Astrocyte (in vitro differentiated cells and primary cell): ENCODE data around the gene UBE4A. TPM values are rescaled to one million over a fixed set of nuclear protein-coding genes. Genes with fewer than 3 reads are reported as not detected.

Source experiments
- DNase-seq: peaks from one replicate; pipeline ENCODE4 v3.0.0-alpha.2; 2010; ENCODE audit warnings: low read depth
- FAIRE-seq: peaks from 2 replicates; lab custom pipeline; 2011; peaks lifted over from hg19 to GRCh38; lab: Jason Lieb, UNC
- H2AFZ ChIP-seq: 2 replicates; pipeline ENCODE4 v1.6.0; 2012; ENCODE audit warnings: low read depth, low read length, inconsistent platforms
- H3K27ac ChIP-seq: 2 replicates; pipeline ENCODE4 v1.5.1; 2011; ENCODE audit warnings: low read depth, low read length, inconsistent platforms
- H3K27me3 ChIP-seq: 2 replicates; pipeline ENCODE4 v1.6.0; 2011; ENCODE audit warnings: low read length, inconsistent platforms; ENCODE audit not compliant: insufficient read depth
- H3K36me3 ChIP-seq: 2 replicates; pipeline ENCODE4 v1.5.1; 2011; ENCODE audit warnings: low read length, inconsistent platforms; ENCODE audit not compliant: insufficient read depth
- H3K4me1 ChIP-seq: 2 replicates; pipeline ENCODE4 v1.5.1; 2011; ENCODE audit warnings: low read length, inconsistent platforms; ENCODE audit not compliant: insufficient read depth
- H3K4me2 ChIP-seq: 2 replicates; pipeline ENCODE4 v1.6.0; 2012; ENCODE audit warnings: low read length, inconsistent platforms
- H3K4me3 ChIP-seq: 2 replicates; pipeline ENCODE4 v1.5.1; 2011; ENCODE audit warnings: low read depth, mild to moderate bottlenecking, low read length, inconsistent platforms; ENCODE audit not compliant: insufficient read depth
- H3K79me2 ChIP-seq: 2 replicates; pipeline ENCODE4 v1.6.0; 2012; ENCODE audit warnings: mild to moderate bottlenecking, low read length, inconsistent platforms; ENCODE audit not compliant: insufficient read depth
- H3K9ac ChIP-seq: 2 replicates; pipeline ENCODE4 v1.6.0; 2012; ENCODE audit warnings: mild to moderate bottlenecking, low read length, inconsistent platforms
- H3K9me3 ChIP-seq: 2 replicates; pipeline ENCODE4 v1.5.1; 2012; ENCODE audit warnings: low read depth, mild to moderate bottlenecking, low read length, inconsistent platforms; ENCODE audit not compliant: insufficient read depth
- H4K20me1 ChIP-seq: 2 replicates; pipeline ENCODE4 v1.6.0; 2012; ENCODE audit warnings: low read length, inconsistent platforms; ENCODE audit not compliant: insufficient read depth
- H3K27ac Mint-ChIP-seq: one replicate; pipeline ENCODE4 v1.8.0; 2021; ENCODE audit warnings: mild to moderate bottlenecking, mixed read lengths; ENCODE audit not compliant: unreplicated experiment
- H3K27me3 Mint-ChIP-seq: one replicate; pipeline ENCODE4 v1.8.0; 2021; ENCODE audit warnings: low read depth, mixed read lengths; ENCODE audit not compliant: unreplicated experiment
- H3K36me3 Mint-ChIP-seq: one replicate; pipeline ENCODE4 v1.8.0; 2021; ENCODE audit warnings: low read depth, mixed read lengths; ENCODE audit not compliant: unreplicated experiment
- H3K4me1 Mint-ChIP-seq: one replicate; pipeline ENCODE4 v1.8.0; 2021; ENCODE audit warnings: low read depth, mixed read lengths; ENCODE audit not compliant: unreplicated experiment
- H3K4me3 Mint-ChIP-seq: one replicate; pipeline ENCODE4 v1.8.0; 2021; ENCODE audit warnings: mild to moderate bottlenecking, moderate library complexity, mixed read lengths; ENCODE audit not compliant: unreplicated experiment
- H3K9me3 Mint-ChIP-seq: one replicate; pipeline ENCODE4 v1.8.0; 2021; ENCODE audit warnings: mild to moderate bottlenecking, mixed read lengths; ENCODE audit not compliant: unreplicated experiment
- CTCF ChIP-seq: IDR thresholded peaks from 2 replicates; pipeline ENCODE4 v1.5.1; 2011; ENCODE audit warnings: low read depth, mild to moderate bottlenecking, inconsistent platforms, low read length, moderate library complexity; ENCODE audit not compliant: insufficient read depth
- EZH2 ChIP-seq: IDR thresholded peaks from 2 replicates; pipeline ENCODE4 v1.6.1; 2012; ENCODE audit warnings: mild to moderate bottlenecking, low read length, inconsistent platforms; ENCODE audit not compliant: insufficient read depth
- total RNA-seq: library from RNA; stranded (reverse); gene quantifications from 2 replicates; pipeline ENCODE4 v1.2.1, GENCODE V29; 2021

The UBE4A gene
- total RNA-seq, 1 donor from 2014 or later, result 38.8 TPM

GRCh38 chr11:118338637-118339061 lies 20.8 kb upstream of the UBE4A start:
- no peak for FAIRE-seq
- no peaks in the 10 kb centered on the region for H4K20me1 ChIP-seq
- no peak overlapping the region for H3K27ac ChIP-seq
- Mint-ChIP-seq H3K27me3 (peaks cover 30% of the 10 kb centered on the region), H3K36me3 (no peaks in the 10 kb centered on the region), H3K4me3 (no peak overlapping the region), H3K9me3 (peaks cover 4% of the 10 kb centered on the region), H3K27ac (peak overlapping the region; percentile 48), H3K4me1 (peaks cover 2% of the 10 kb centered on the region)
- no peaks in the 10 kb centered on the region for H3K27me3 ChIP-seq
- no peaks in the 10 kb centered on the region for H3K4me1 ChIP-seq
- no peaks in the 10 kb centered on the region for H3K9me3 ChIP-seq
- no peak overlapping the region for H3K4me3 ChIP-seq
- no peak for DNase-seq
- TF ChIP-seq EZH2 (no peak), CTCF (no peak)
- no peaks in the 10 kb centered on the region for H3K36me3 ChIP-seq
- no peak overlapping the region for H2AFZ ChIP-seq
- H3K4me2 ChIP-seq, result no peak overlapping the region
- H3K79me2 ChIP-seq, result no peaks in the 10 kb centered on the region
- H3K9ac ChIP-seq, result no peak overlapping the region

- Histone ChIP-seq H2AFZ (no peak overlapping the region), H3K4me1 (no peaks in the 10 kb centered on the region), H3K4me2 (no peak overlapping the region), H3K79me2 (no peaks in the 10 kb centered on the region), H3K36me3 (no peaks in the 10 kb centered on the region), H3K4me3 (no peak overlapping the region), H3K9ac (no peak overlapping the region), H3K9me3 (no peaks in the 10 kb centered on the region), H3K27me3 (no peaks in the 10 kb centered on the region), H3K27ac (no peak overlapping the region), H4K20me1 (no peaks in the 10 kb centered on the region)
- peaks cover 4% of the 10 kb centered on the region for H3K9me3 Mint-ChIP-seq
- no peak for DNase-seq
- H3K36me3 Mint-ChIP-seq, result no peaks in the 10 kb centered on the region
- H3K27me3 Mint-ChIP-seq, result peaks cover 30% of the 10 kb centered on the region
- FAIRE-seq, result no peak
- peaks cover 2% of the 10 kb centered on the region for H3K4me1 Mint-ChIP-seq
- H3K4me3 Mint-ChIP-seq, result no peak overlapping the region
- H3K27ac Mint-ChIP-seq, result no peak overlapping the region
- TF ChIP-seq CTCF (no peak), EZH2 (no peak)
These were observed 20.0 kb upstream of the UBE4A start for GRCh38 chr11:118339281-118339961.

GRCh38 chr11:118340449-118340848 lies 19.0 kb upstream of the UBE4A start:
- no peak overlapping the region for H3K4me3 Mint-ChIP-seq
- Histone ChIP-seq H3K4me2 (no peak overlapping the region), H3K9me3 (no peaks in the 10 kb centered on the region), H3K36me3 (no peaks in the 10 kb centered on the region), H3K4me1 (no peaks in the 10 kb centered on the region), H3K27ac (no peak overlapping the region), H3K9ac (no peak overlapping the region), H3K27me3 (no peaks in the 10 kb centered on the region), H3K4me3 (no peak overlapping the region), H3K79me2 (no peaks in the 10 kb centered on the region), H2AFZ (no peak overlapping the region), H4K20me1 (no peaks in the 10 kb centered on the region)
- H3K27me3 Mint-ChIP-seq, result peaks cover 38% of the 10 kb centered on the region
- FAIRE-seq (no peak), DNase-seq (no peak)
- H3K27ac Mint-ChIP-seq, result no peak overlapping the region
- H3K36me3 Mint-ChIP-seq, result no peaks in the 10 kb centered on the region
- peaks cover 4% of the 10 kb centered on the region for H3K9me3 Mint-ChIP-seq
- H3K4me1 Mint-ChIP-seq, result peaks cover 2% of the 10 kb centered on the region
- TF ChIP-seq CTCF, result no peak
- no peak for TF ChIP-seq EZH2
